ENCODE results near the gene SMDT1.
"Not testable (repeated sequence)": the region's sequence is repeated elsewhere in the genome, so short reads cannot be mapped to it uniquely, and the experiment has no call there.

The SMDT1 gene

GRCh38 chr22:42071508-42071907 lies 8.0 kb upstream of the SMDT1 start:
- not testable (repeated sequence) for DNase-seq

GRCh38 chr22:42072606-42073330 lies 6.7 kb upstream of the SMDT1 start:
- DNase-seq = no peak

GRCh38 chr22:42073621-42074041 lies 5.9 kb upstream of the SMDT1 start:
- no peak for DNase-seq

- peak; percentile 62 to 64 for DNase-seq
These were observed 5.2 kb upstream of the SMDT1 start, which contains the start of gene PHETA2 for GRCh38 chr22:42074132-42074811. TSS of gene PHETA2 (plus strand) at chr22:42074248. CDS start at chr22:42077294, 3,046 bp downstream.

DNA sequence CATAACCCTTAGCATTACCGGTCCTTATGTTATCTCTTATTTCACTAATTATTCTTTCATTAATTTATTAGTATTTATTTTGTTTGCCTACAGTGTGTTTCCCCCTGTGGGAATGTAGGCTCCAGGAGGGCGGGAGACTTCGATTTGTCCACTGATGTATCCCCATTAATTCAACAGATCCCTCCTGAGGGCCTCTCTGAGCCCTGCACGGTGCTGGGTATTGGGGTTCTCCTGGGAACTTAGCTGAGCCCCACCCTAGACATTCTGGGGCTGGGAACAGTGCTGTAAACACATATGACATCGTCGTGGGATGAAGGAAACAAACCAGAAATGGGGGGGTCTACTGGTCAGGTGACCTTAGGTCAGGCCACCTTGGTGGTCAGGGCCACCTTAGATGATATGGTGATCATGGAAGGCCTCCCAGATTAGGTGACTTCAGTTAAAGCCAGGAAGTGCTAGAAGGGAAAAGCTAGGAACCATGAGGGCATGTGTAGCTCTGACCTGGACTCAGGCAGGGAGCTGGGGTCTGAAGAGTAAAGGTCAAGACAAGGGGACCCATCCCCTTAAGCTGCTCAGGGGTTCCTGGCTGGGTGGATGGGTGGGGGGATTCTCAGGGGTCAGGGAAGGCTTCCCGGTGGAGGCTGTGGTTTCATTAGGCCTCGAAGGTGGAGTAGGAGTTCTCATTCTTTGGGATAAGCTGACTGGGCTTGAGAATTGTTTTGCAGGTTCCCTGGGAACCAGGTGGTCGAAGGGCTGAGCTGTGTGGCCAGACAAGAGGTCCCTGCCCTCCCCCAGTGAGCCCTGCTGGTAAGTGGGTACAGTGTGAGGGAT lies 4.4 kb upstream of the SMDT1 start:
- DNase-seq = no peak

DNA sequence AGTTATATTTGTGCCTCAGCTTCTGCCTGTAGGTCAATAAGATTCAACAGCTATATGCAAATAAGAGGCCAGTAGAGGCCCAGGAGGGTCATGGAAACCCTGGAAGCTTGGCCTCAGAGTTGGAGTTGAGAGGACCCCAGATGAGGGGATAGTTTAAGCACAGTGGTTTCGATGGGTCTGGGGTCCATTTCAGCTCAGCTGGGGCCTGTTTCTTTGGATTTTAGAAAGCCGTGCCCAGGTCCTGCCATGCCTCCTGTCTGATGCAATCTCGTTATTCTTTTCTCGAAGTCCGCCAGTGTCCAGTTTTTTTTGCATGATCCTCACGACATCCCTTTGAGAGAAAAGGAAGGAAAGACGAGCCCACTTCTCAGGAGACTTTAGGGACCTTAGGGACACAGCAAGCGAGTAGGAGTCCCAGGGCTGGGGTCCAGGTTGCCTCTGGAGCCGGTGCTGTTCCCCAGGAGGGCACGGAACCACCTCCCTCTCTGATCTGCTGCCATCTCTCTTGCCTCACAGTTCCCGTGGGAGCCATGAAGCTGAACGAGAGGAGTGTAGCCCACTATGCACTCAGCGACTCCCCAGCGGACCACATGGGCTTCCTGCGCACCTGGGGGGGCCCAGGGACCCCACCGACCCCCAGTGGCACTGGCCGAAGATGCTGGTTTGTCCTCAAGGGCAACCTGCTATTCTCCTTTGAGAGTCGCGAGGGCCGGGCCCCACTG lies 2.6 kb upstream of the SMDT1 start:
- no peak for DNase-seq

DNA sequence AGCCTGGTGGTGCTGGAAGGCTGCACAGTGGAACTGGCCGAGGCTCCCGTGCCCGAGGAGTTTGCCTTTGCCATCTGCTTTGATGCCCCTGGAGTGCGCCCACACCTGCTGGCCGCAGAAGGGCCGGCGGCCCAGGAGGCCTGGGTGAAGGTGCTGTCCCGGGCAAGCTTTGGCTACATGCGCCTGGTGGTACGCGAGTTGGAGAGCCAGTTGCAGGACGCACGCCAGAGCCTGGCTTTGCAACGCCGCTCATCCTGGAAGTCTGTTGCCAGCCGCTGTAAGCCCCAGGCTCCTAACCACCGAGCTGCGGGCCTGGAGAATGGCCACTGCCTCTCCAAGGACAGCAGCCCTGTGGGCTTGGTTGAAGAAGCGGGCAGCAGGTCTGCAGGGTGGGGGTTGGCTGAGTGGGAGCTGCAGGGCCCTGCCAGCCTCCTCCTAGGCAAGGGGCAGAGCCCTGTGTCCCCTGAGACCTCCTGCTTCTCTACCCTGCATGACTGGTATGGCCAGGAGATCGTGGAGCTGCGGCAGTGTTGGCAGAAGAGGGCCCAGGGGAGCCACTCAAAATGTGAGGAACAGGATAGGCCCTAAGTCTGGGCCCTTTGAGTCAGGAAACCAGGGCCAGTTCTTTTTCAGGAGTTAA lies 1.9 kb upstream of the SMDT1 start:
- no peak for DNase-seq

DNA sequence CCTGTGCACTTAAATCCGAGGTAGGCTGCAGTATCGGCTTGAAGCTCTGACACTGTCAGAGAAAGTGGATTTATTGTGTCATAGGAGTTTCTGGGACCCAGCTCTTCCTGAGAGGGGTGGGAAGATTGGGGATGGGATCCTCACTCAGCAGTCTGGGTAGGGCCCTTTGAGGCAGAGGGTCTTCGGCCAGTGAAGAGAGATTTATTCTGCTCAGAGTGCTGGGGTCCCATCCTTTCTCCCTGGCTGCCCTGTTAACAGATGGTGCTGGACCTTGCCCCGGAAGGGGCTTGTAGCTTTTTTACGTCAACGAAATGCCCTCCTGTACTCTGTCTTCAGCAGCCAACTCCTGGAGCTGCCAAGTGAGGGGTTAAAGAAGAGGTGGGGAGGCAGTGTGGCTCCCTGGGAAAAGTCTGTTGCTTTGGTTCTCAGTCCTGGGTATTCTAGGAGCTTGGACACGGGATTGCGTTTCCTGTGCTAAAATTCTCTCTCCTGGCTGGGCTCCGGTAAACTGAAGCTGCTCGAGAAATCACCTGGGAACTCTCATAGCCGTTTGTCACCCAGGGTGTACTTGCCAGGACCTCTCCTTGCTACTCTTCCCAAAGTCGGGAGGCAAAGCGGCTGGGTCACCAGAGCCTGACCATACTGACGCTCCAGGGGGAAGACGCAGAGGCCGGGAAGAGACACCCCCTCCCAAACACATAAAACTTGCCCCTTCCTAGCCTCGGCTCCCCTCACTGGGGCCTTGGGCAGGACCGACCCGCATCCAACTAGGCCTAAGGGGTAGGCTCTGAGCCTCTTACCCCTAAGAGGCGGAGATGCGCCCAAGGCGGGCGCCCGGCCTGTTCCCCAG lies 806 bp upstream of the SMDT1 start:
- no peak for DNase-seq

DNA sequence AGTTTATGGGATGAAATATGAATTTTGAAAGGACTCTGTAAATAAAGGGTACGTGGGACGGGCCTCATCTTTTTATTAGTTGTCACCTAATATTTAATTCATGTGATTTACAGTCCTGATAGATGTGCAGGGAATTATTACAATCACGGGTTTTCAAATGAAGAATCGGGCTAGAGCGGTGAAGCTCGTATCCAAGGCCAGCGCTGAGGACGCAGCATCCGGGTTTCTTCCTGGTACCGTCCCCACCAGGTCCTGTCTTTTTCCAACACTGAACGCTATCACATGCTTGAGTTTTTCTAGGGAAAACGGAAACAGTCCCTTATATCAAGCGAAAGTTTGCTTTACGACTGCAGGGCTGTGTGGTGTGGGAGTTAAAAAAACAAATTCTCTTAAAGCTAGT lies 787 bp downstream of the SMDT1 start:
- no peak for DNase-seq

DNA sequence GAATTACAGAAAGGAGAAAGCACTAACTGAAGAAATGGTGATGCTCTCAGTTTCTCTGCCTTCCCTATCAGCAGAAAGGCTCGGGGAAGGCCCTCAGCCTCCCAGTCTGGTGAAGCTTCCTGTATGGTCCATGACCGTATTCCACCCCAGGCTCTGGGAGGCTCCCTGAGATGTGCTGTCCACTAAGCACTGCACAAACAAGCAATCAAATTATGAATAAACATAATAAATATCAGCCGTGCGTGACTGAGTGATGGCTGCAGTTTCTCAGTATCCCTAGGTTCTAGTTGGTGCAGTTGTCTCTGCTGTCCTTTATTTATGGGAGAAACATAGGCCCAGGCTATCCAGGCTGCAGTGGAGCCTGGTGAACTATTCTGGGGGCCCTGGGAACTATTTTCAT lies 3.6 kb downstream of the SMDT1 start:
- no peak for DNase-seq

- no peak for DNase-seq
These were observed 5.4 kb downstream of the SMDT1 start for GRCh38 chr22:42084874-42085273.

GRCh38 chr22:42086051-42086450 lies 6.6 kb downstream of the SMDT1 start:
- no peak for DNase-seq

GRCh38 chr22:42090596-42091454 lies 11.3 kb downstream of the SMDT1 start, which contains the start of gene NDUFA6:
TSS of gene NDUFA6 (minus strand) at chr22:42090772. CDS start at chr22:42090744, 28 bp downstream.
- DNase-seq = peak; percentile 96 to 98

DNA sequence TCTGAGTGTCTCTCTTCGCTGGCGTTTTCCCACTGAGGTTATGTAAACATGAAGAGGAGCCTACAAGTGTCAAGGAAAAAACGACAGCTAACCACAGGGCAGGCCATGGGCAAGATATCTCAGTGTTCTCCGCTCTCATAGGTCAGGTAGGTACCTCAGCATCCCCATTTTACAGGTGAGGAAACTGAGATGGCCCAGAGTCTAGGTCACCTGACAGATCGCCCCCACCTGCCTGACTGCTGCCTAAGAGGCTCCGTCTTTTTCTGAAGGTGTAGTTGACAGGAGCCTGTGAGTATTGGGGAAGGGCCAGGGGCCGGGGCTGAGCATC lies 11.9 kb downstream of the SMDT1 start:
- DNase-seq = no peak

GRCh38 chr22:42101199-42101598 lies 21.7 kb downstream of the SMDT1 start:
- no peak for DNase-seq

GRCh38 chr22:42104332-42104860 lies 24.9 kb downstream of the SMDT1 start:
- not testable (repeated sequence) for DNase-seq

GRCh38 chr22:42108848-42109247 lies 29.3 kb downstream of the SMDT1 start:
- DNase-seq = no peak

DNA sequence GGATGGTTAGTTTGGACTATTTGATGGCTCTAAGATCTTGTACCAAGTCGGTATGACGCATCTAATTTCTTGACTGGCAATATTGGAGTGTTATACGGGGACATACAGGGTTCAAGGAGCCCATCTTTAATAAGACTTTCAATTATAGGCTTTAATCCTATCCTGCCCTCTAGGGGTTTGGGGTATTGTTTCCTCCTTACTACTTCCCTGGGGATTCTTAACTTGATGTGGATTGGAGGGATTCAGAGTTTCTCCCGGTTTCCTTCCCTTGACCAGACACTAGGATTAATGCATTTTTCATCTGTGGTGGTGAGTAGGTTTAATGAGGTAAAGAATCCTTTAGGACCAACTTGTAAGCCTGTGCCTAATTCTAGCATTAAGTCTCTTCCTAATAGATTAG lies 32.3 kb downstream of the SMDT1 start:
- DNase-seq = no peak

DNA sequence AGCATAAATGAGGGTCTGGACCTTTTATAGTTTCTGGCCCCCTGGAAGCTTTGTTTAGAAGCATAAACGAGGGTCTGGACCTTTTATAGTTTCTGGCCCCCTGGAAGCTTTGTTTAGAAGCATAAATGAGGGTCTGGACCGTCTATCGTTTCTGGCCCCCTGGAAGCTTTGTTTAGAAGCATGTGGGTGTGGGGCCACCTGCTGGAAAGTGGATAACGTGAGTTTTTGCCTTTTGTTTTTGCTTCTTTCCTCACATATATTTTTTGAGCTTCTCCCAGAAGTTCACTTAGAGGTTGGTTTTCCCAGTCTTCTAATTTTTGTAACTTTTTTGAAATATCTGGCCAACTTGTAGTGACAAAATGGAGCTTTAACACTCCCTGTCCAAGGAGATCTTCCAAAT lies 33.3 kb downstream of the SMDT1 start:
- not testable (repeated sequence) for DNase-seq

DNA sequence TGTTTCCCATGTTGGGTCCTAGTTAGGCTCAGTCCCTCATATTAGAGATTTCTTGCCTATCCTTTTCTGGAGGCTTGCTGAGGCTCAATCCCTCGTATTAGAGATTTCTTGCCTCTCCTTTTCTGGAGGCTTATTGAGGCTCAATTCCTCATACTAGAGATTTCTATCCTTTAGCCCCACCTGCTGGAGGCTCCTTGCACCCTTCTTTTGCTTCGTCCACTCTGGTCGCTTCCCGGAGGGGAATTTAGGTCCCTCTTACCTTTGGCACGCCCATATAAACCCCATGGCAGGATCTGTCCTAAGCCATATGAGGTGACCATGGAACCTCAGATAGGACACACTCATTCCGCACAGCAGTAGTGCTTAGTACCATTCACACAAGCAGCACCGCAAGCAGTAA lies 35.2 kb downstream of the SMDT1 start:
- no peak for DNase-seq

Data from stimulated activated CD4-positive, alpha-beta T cell treated with anti-CD3 and anti-CD28 coated beads, Interleukin-2, amount 100 ng/mL, for 24 hours (primary cell).